H1 (cell line): ENCODE data around the gene PHRF1. TPM values are rescaled to one million over a fixed set of nuclear protein-coding genes. Genes with fewer than 3 reads are reported as not detected.

Source experiments
- CTCF ChIA-PET: fragments of 300-600 bp; sonication (Branson Sonifier 250); formaldehyde crosslinking; loops from one replicate; lab custom pipeline; 2021; ENCODE audit not compliant: partially characterized antibody; lab: Charles Lee
- POLR2A ChIA-PET: fragments of 300-600 bp; sonication (Branson Sonifier 250); formaldehyde crosslinking; loops from one replicate; lab custom pipeline; 2021; ENCODE audit warnings: inconsistent platforms; ENCODE audit not compliant: partially characterized antibody; lab: Charles Lee
- DNase-seq, 2 experiments: peaks; one replicate each; pipeline versions ENCODE4 v3.0.0 to v3.0.0-alpha.2; 2010 to 2022; ENCODE audit warnings: low spot score in 2 of 2, low read depth in 1 of 2, mixed read lengths in 1 of 2
- FAIRE-seq: peaks from 2 replicates; lab custom pipeline; 2011; peaks lifted over from hg19 to GRCh38; lab: Jason Lieb, UNC
- H2AFZ ChIP-seq: 2 replicates; pipeline ENCODE4 v1.8.1; 2012; ENCODE audit warnings: low read length, inconsistent platforms
- H2AK5ac ChIP-seq: 2 replicates; pipeline ENCODE4 v1.6.1; 2013; ENCODE audit warnings: low read depth, low read length
- H2BK120ac ChIP-seq: replicated peaks from 2 replicates; pipeline ENCODE3; 2013; ENCODE audit warnings: low read depth, low read length, inconsistent platforms
- H2BK12ac ChIP-seq: 2 replicates; pipeline ENCODE4 v1.6.1; 2013; ENCODE audit warnings: low read depth, low read length
- H2BK15ac ChIP-seq: 2 replicates; pipeline ENCODE4 v1.6.1; 2013; ENCODE audit warnings: low read length
- H2BK20ac ChIP-seq: 2 replicates; pipeline ENCODE4 v1.6.1; 2013; ENCODE audit warnings: low read length
- H2BK5ac ChIP-seq: 2 replicates; pipeline ENCODE4 v1.6.1; 2013; ENCODE audit warnings: low read depth, low read length
- H3K14ac ChIP-seq: 2 replicates; pipeline ENCODE4 v1.6.1; 2013; ENCODE audit warnings: inconsistent platforms; ENCODE audit not compliant: insufficient read length
- H3K18ac ChIP-seq: 2 replicates; pipeline ENCODE4 v1.6.1; 2013; ENCODE audit warnings: low read length; ENCODE audit errors: extremely low read depth
- H3K23ac ChIP-seq: 2 replicates; pipeline ENCODE4 v1.6.1; 2013; ENCODE audit warnings: inconsistent platforms; ENCODE audit not compliant: insufficient read length
- H3K23me2 ChIP-seq: 2 replicates; pipeline ENCODE4 v1.6.1; 2013; ENCODE audit warnings: low read depth, low read length
- H3K27ac ChIP-seq: 2 replicates; pipeline ENCODE4 v1.6.1; 2011; ENCODE audit warnings: low read depth, low read length, inconsistent platforms
- H3K27me3 ChIP-seq, 4 experiments: replicated peaks in 1 of 4; 1 replicate in 1 of 4; 2 replicates in 3 of 4; pipeline versions ENCODE4 v1.6.1 to v1.8.1; 2011 to 2013; ENCODE audit warnings: low read length in 3 of 4, mild to moderate bottlenecking in 3 of 4, inconsistent platforms in 2 of 4, mixed read lengths in 2 of 4, moderate library complexity in 1 of 4; ENCODE audit not compliant: control insufficient read depth in 3 of 4, insufficient read depth in 3 of 4; ENCODE audit errors: extremely low read depth in 1 of 4
- H3K36me3 ChIP-seq, 4 experiments: 2 replicates each; pipeline versions ENCODE4 v1.6.1 to v1.8.1; 2011 to 2013; ENCODE audit warnings: mild to moderate bottlenecking in 4 of 4, low read length in 3 of 4, moderate library complexity in 2 of 4, control low read depth in 1 of 4, inconsistent platforms in 1 of 4; ENCODE audit not compliant: insufficient read depth in 4 of 4, control insufficient read depth in 2 of 4
- H3K4ac ChIP-seq: replicated peaks from 2 replicates; pipeline ENCODE3; 2013; ENCODE audit warnings: low read length, low read depth, mixed read lengths, inconsistent platforms; ENCODE audit not compliant: insufficient read length
- H3K4me1 ChIP-seq, 4 experiments: replicated peaks in 1 of 4; 1 replicate in 1 of 4; 2 replicates in 3 of 4; pipeline versions ENCODE4 v1.6.1 to v1.8.1; 2011 to 2013; ENCODE audit warnings: low read length in 3 of 4, inconsistent platforms in 2 of 4, mixed read lengths in 1 of 4; ENCODE audit not compliant: insufficient read depth in 4 of 4, control insufficient read depth in 3 of 4
- H3K4me2 ChIP-seq, 2 experiments: 2 replicates each; pipeline versions ENCODE4 v1.6.1 to v1.8.1; 2011 to 2013; ENCODE audit warnings: low read depth in 2 of 2, low read length in 2 of 2, control low read depth in 1 of 2, inconsistent platforms in 1 of 2, mild to moderate bottlenecking in 1 of 2; ENCODE audit not compliant: insufficient read depth in 1 of 2
- H3K4me3 ChIP-seq, 4 experiments: fragments of 200-600, 300-600 bp in 1 of 4; sonication (generic), shearing (Covaris generic), sonication (Bioruptor Twin) in 1 of 4; 2 replicates each; pipeline versions ENCODE4 v1.5.1 to v1.8.1; 2011 to 2016; ENCODE audit warnings: low read length in 4 of 4, low read depth in 3 of 4, control low read depth in 2 of 4, inconsistent platforms in 2 of 4, mild to moderate bottlenecking in 2 of 4, mixed read lengths in 1 of 4, moderate library complexity in 1 of 4; ENCODE audit not compliant: insufficient read depth in 2 of 4; ENCODE audit errors: extremely low read depth in 1 of 4
- H3K56ac ChIP-seq: replicated peaks from 2 replicates; pipeline ENCODE3; 2013; ENCODE audit warnings: low read depth, mild to moderate bottlenecking, mixed read lengths, low read length, inconsistent platforms; ENCODE audit not compliant: insufficient read length
- H3K79me1 ChIP-seq: 2 replicates; pipeline ENCODE4 v1.6.1; 2013; ENCODE audit warnings: low read depth, low read length, control low read depth
- H3K79me2 ChIP-seq, 2 experiments: 2 replicates each; pipeline versions ENCODE4 v1.6.1 to v1.8.1; 2012 to 2013; ENCODE audit warnings: low read length in 2 of 2, mild to moderate bottlenecking in 2 of 2, inconsistent platforms in 1 of 2; ENCODE audit not compliant: insufficient read depth in 2 of 2, control insufficient read depth in 1 of 2
- H3K9ac ChIP-seq, 4 experiments: replicated peaks in 1 of 4; 1 replicate in 1 of 4; 2 replicates in 3 of 4; pipeline versions ENCODE4 v1.6.1 to v1.8.1; 2011 to 2013; ENCODE audit warnings: low read depth in 3 of 4, low read length in 3 of 4, control low read depth in 2 of 4, mild to moderate bottlenecking in 2 of 4, moderate library complexity in 2 of 4, inconsistent platforms in 1 of 4; ENCODE audit errors: extremely low read depth in 1 of 4
- H3K9me3 ChIP-seq, 2 experiments: 2 replicates each; pipeline versions ENCODE4 v1.6.1 to v1.8.1; 2012 to 2013; ENCODE audit warnings: mild to moderate bottlenecking in 2 of 2, moderate library complexity in 2 of 2, control low read depth in 1 of 2, inconsistent platforms in 1 of 2, low read depth in 1 of 2, low read length in 1 of 2, mixed read lengths in 1 of 2; ENCODE audit not compliant: insufficient read depth in 2 of 2
- H4K20me1 ChIP-seq, 2 experiments: replicated peaks in 1 of 2; 2 replicates each; pipeline versions ENCODE3 to v1.8.1; 2011 to 2013; ENCODE audit warnings: inconsistent platforms in 2 of 2, low read length in 2 of 2, mild to moderate bottlenecking in 1 of 2; ENCODE audit not compliant: insufficient read depth in 2 of 2, control insufficient read depth in 1 of 2
- H4K5ac ChIP-seq: 2 replicates; pipeline ENCODE4 v1.6.1; 2013; ENCODE audit warnings: low read length, low read depth, mixed read lengths, inconsistent platforms; ENCODE audit not compliant: insufficient read length
- H4K8ac ChIP-seq: 2 replicates; pipeline ENCODE4 v1.8.0; 2013; ENCODE audit warnings: mild to moderate bottlenecking, moderate library complexity, low read length, inconsistent platforms; ENCODE audit not compliant: insufficient read depth; ENCODE audit errors: extremely low read depth
- H4K91ac ChIP-seq: replicated peaks from 2 replicates; pipeline ENCODE3; 2013; ENCODE audit warnings: low read length, mixed read lengths, inconsistent platforms; ENCODE audit not compliant: insufficient read length
- BACH1 ChIP-seq: IDR thresholded peaks from 2 replicates; pipeline ENCODE4 v1.6.1; 2012; ENCODE audit warnings: low read length, improper control_type of control experiment
- BRCA1 ChIP-seq: IDR thresholded peaks from 2 replicates; pipeline ENCODE4 v1.6.1; 2012; ENCODE audit warnings: low read depth, low read length, improper control_type of control experiment
- CTCF ChIP-seq, 3 experiments: IDR thresholded peaks; 1 replicate in 2 of 3; 2 replicates in 1 of 3; pipeline versions ENCODE4 v1.5.1 to v1.6.1; 2011; ENCODE audit warnings: low read length in 3 of 3, mild to moderate bottlenecking in 3 of 3, inconsistent platforms in 2 of 3, low read depth in 1 of 3, moderate library complexity in 1 of 3; ENCODE audit not compliant: insufficient read depth in 1 of 3; ENCODE audit errors: control extremely low read depth in 1 of 3
- EGR1 ChIP-seq: IDR thresholded peaks from 2 replicates; pipeline ENCODE4 v1.6.1; 2011; ENCODE audit warnings: low read depth, low read length, borderline replicate concordance
- KDM4A ChIP-seq: IDR thresholded peaks from one replicate; pipeline ENCODE4 v1.7.1; 2012; ENCODE audit warnings: low read depth, mild to moderate bottlenecking, moderate library complexity, low read length, inconsistent platforms; ENCODE audit not compliant: severe bottlenecking
- MAFK ChIP-seq: IDR thresholded peaks from 2 replicates; pipeline ENCODE4 v1.6.1; 2012; ENCODE audit warnings: low read depth, mild to moderate bottlenecking, improper control_type of control experiment, low read length
- POLR2AphosphoS5 ChIP-seq: IDR thresholded peaks from 2 replicates; pipeline ENCODE4 v1.6.1; 2011; ENCODE audit warnings: low read depth, low read length
- USF2 ChIP-seq: IDR thresholded peaks from 2 replicates; pipeline ENCODE4 v1.6.1; 2011; ENCODE audit warnings: low read length, improper control_type of control experiment
- WGBS, 2 experiments: shearing (Covaris generic) in 1 of 2; methylation state at CpG; one replicate each; pipeline versions ENCODE4 v1.1.6 to v1.1.7; 2013 to 2015; ENCODE audit warnings: low lambda C conversion rate in 2 of 2, mixed read lengths in 2 of 2, inconsistent platforms in 1 of 2, low coverage in 1 of 2, missing lambda C conversion rate in 1 of 2; ENCODE audit not compliant: insufficient replicate concordance in 2 of 2, insufficient coverage in 1 of 2, insufficient read length in 1 of 2; ENCODE audit errors: extremely low coverage in 1 of 2, missing lambda C conversion rate in 1 of 2; 5-methylcytosine and 5-hydroxymethylcytosine counted together
- polyA plus RNA-seq, 7 experiments: library from polyadenylated mRNA; depleted of rRNA in 3 of 7; stranded (reverse) in 5 of 7; unstranded in 2 of 7; fragments of >200 nt in 5 of 7; fragments of 200-250 nt in 2 of 7; gene quantifications; 1 replicate in 5 of 7; 2 replicates in 1 of 7; 4 replicates in 1 of 7; pipeline versions ENCODE4 v1.2.1 to v1.2.3, GENCODE V29; 2011 to 2013; ENCODE audit warnings: missing spikeins in 2 of 7, mixed read lengths in 2 of 7
- total RNA-seq: library from RNA; stranded (reverse); fragmentation: NEBNext Ultra II Directional; extraction: Animal tissue kit (Norgen Biotek cat#: 25700); gene quantifications from 2 replicates; pipeline ENCODE4 v1.2.1, GENCODE V29; 2021

Gene PHRF1
- total and polyA plus RNA-seq, 2 of the 8 experiments (the other 6 are each of a cell fraction or from before 2014, with no cell fraction given), result 13.4 to 37.3 TPM

- Histone ChIP-seq H3K4ac (no peak overlapping the region), H4K20me1 (peaks cover 7 to 11% of the 10 kb centered on the region in 2 experiments), H2BK20ac (no peak overlapping the region), H3K27ac (no peak overlapping the region; the same call in 1 of the 2 replicates), H3K79me2 (no peaks in the 10 kb centered on the region), H3K4me1 (peaks cover 0 to 17% (median 10%) of the 10 kb centered on the region in 4 experiments; a peak in 5 of 7 replicates), H3K9ac (no peak overlapping the region), H3K18ac (no peak overlapping the region), H3K23me2 (peaks cover 21% of the 10 kb centered on the region; the same call in 1 of the 2 replicates), H3K56ac (no peak overlapping the region), H2AFZ (no peak overlapping the region), H2BK15ac (no peak overlapping the region), H4K8ac (peak overlapping the region; percentile 57), H3K4me2 (peak overlapping the region; percentile 48 to 72), H2AK5ac (no peak overlapping the region), H3K23ac (no peak overlapping the region), H2BK12ac (no peak overlapping the region), H3K14ac (no peak overlapping the region), H3K36me3 (peaks cover 0 to 15% (median 6%) of the 10 kb centered on the region in 4 experiments; a peak in 5 of 8 replicates), H4K91ac (no peak overlapping the region), H2BK120ac (no peak overlapping the region), H3K4me3 (peak overlapping the region in 3 of 4 experiments; percentile 70 to 77 (median 70); a peak in 4 of 8 replicates), H3K9me3 (no peaks in the 10 kb centered on the region), H3K27me3 (peaks cover 0 to 16% (median 6%) of the 10 kb centered on the region in 4 experiments; a peak in 5 of 7 replicates), H3K79me1 (no peaks in the 10 kb centered on the region), H2BK5ac (no peak overlapping the region), H4K5ac (no peak overlapping the region)
- FAIRE-seq, result no peak
- ChIA-PET POLR2A (interaction anchor here (1.0 to 1.2 kb wide), 3 partner anchors 28 to 165 kb away, joined by 3 to 5 read pairs (median 4); partner anchors contain the start of gene B4GALNT4), CTCF (interaction anchor here (1.3 to 1.6 kb wide), 2 partner anchors 12 to 16 kb away, joined by 4 to 5 read pairs; no protein-coding TSS in a partner anchor)
- WGBS, 2 experiments, result 91% methylated on average over 36 of the region's 37 CpGs; no CpG with 5 or more reads in 1 of the 2 experiments
- no peak for DNase-seq
- TF ChIP-seq BRCA1, result no peak
- no peak for TF ChIP-seq USF2
- TF ChIP-seq CTCF (IDR thresholded peaks at IDR 0.05; ENCODE audit: control extremely low read depth in 1 of 3, insufficient read depth in 1 of 3, low read depth in 1 of 3, low read length in 3 of 3), result no peak
- no peak for TF ChIP-seq MAFK
- TF ChIP-seq BACH1, result no peak
- no peak for TF ChIP-seq POLR2AphosphoS5
- TF ChIP-seq EGR1, result no peak
- no peak for TF ChIP-seq KDM4A
These were observed 42.5 kb upstream of the PHRF1 start for GRCh38 chr11:533586-534395.
